HuH-7 (cell line): ENCODE results near the gene SCGB3A2.

ENCODE experiments used
- DNase-seq: peaks from one replicate; pipeline ENCODE4 v3.0.0; 2011; ENCODE audit warnings: low spot score

The SCGB3A2 gene, protein sequence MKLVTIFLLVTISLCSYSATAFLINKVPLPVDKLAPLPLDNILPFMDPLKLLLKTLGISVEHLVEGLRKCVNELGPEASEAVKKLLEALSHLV

GRCh38 chr5:147878066-147878759, at the start of gene SCGB3A2:
Gene SCGB3A2, plus strand, starts transcription at chr5:147878711. Its CDS starts 93 bp downstream, at chr5:147878804.
- DNase-seq, result no peak

DNA sequence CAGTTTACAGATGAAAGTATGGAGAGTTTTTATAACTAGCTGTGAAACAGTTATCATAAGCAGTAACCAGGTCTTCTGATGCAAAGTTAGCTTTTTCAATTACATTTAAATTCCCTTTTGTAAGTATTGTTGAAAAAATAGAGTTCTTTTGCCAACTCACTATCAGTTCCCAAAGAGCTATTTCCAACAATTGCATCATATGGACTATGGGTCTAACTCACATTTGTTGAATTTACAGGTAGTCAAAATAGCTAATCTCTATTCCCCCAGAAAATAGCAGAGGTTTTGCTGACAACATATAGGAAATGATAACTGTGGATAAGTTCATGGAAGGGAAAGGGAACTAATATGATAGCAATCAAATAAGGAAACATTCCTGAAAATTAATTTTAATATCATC, 48.5 kb upstream of the SCGB3A2 start:
- no peak for DNase-seq

DNA sequence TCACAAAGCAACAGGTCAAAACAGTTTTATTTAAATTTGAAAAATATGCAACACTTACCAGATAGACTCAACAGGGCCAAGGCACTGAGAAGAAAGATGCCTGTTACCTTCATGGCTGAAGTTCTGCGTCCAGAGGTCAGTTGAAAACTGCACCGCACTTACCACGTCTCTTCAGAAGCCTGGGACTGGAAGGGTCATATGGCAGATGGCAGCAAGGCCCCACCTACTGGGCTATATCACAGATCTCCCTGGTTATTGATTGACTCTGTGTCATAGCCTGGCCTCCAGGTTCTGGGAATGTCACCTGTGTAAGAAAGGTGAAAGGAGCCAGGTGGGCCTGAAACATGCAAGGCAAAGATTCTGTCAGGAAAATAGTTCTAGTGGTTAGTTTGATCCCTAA, 47.0 kb upstream of the SCGB3A2 start, which contains the start of gene SPINK1:
Gene SPINK1, minus strand, starts transcription at position 207 of the 400 bp plus-strand sequence. Its CDS starts 94 bp downstream, at position 113.
- DNase-seq, result peak; percentile 8

DNA sequence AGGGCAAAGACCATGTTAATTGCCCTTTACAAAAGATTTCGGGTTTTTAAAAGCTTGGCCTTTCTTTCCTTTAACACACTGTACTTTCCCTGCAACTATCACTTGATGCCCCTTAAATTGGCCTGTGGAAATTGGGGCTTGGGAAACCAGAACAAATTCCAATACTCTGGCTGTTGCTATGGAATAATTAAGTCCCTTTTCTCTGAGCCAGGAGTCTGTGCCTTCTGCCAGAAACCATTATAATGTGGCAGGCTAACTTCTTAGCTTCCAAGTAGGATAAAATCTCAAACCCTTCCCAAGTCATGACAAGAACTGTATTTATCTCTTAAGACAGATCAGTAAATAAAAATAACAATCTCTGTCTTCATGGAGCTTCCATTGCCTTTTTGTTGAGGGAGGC, 46.0 kb upstream of the SCGB3A2 start:
- DNase-seq, result no peak

GRCh38 chr5:147835386-147835798, 43.1 kb upstream of the SCGB3A2 start:
- DNase-seq, result peak; percentile 8

GRCh38 chr5:147836439-147836838, 42.1 kb upstream of the SCGB3A2 start:
- no peak for DNase-seq

DNA sequence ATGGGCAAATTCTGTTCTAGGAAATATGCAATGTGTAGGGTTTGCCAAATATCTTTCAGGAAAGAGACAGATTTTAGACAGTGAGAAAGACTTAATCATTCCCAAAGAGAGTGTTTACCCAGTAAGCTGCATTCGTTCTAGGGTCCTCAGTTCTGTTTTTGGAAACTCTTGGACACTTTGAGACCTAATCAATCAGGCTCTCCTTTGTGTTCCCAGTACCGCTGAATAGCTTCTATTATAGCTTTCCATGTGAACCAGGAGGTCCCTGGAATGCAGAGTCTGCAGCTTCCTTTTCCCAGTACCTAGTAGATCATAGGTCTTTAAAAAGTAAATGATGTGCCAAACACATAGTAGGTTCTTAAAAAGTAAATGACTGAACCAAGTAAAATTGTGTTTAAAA, 35.6 kb upstream of the SCGB3A2 start:
- DNase-seq, result no peak

DNA sequence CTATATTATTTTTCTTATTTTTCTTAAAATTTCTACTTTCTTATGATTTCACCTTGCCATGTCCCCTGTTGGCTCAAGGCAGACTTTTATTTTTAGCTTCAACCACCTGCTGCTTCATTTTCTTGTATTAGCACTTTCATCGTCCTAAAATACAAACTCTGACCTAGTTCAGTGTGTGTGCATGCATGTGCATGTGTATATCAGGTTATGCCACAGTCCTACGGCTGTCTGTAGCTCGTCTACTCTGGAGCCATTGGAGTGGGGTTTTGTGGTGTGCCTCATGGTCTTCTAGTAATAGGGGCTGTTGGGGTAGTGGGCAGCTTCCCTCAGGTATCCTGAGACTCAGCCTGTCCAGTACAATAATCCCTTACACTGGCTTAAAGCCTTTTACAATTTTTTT, 33.7 kb upstream of the SCGB3A2 start:
- DNase-seq, result no peak

DNA sequence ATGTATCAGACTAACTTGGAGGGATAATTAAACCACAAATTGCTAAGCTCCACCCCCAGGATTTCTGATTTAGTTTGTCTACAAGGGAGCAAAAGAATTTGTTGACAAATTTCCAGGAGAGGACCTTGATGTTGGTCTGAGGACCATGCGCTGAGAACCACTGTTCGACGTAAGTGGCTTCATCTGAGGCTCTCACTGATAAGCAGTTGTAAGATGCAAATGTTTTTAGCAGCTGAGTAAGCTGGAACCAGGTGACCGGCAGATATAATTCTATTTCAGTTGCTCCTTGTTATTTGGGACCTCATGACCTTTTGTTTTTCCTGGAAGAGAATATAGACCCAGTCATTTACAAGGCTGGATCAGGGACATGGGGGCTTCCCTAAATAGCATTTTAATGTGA, 32.9 kb upstream of the SCGB3A2 start:
- DNase-seq, result no peak

DNA sequence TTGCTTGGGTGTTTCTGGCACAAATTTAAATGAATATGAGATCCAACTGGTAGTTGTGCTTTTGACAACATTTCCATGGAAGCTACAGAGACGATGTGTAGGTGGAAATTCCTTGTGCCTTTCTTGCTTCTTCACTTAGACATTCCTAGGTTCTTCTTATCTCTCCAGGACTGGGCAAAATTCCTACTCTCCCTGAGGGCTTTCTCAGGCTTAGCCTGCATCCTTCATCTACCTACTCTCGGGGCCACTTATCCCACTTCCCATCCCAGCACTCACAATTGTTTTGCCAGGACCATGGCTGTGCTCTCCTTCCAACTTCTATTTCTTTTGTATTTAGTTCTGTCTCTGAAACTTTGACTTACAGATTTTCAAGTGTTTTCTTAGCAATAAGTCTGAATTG, 29.3 kb upstream of the SCGB3A2 start:
- no peak for DNase-seq

- no peak for DNase-seq
Measured at GRCh38 chr5:147851578-147851977, 26.9 kb upstream of the SCGB3A2 start.

DNA sequence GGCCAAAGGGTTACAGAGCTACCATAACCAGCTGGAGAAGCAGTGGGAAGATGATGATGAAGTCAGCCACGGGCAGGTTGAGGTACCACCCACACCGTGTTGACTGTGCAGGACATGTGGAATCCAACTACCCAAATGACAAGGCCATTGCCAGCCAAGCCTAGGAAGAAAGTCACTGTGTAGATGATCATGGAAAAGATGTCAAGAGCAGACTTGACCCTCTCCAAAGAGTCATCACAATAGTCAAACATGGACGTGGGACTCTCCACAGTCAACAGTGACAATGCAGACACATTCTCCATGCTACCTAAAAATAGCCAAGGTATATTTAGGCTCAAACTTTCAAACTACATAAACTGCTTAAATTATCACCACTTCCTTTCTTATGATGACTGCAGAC, 26.1 kb upstream of the SCGB3A2 start:
- DNase-seq, result no peak

DNA sequence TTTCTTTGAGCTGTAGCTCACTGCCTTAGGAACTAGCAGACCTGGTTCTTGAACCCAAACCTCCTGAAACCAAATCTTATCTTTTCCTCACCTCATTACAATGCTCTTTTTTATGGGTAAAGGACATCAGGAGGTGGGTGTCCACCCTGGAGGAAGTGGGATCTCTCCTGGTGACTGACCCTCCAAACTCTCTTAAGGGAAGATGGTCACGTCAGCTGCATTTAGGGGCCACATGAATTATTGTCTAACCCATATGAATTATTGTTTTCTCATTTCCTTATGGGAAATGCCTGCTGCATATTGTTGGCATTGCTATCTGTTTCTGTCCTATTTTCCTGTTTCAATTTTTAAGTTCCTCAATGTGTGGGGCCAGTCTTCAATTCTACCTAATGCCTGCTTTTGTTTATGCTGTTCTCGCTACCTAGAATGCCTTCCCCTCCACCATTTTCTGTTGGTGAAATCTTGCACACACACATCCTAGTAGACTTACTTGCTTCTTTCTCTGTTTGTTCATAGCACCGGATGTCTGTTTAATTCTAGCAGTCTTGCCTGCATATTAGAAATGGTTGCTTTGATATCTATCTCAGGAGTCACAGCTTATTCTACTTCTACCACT, 25.0 kb upstream of the SCGB3A2 start:
- DNase-seq, result no peak

GRCh38 chr5:147854331-147854730, 24.2 kb upstream of the SCGB3A2 start:
- DNase-seq, result no peak

DNA sequence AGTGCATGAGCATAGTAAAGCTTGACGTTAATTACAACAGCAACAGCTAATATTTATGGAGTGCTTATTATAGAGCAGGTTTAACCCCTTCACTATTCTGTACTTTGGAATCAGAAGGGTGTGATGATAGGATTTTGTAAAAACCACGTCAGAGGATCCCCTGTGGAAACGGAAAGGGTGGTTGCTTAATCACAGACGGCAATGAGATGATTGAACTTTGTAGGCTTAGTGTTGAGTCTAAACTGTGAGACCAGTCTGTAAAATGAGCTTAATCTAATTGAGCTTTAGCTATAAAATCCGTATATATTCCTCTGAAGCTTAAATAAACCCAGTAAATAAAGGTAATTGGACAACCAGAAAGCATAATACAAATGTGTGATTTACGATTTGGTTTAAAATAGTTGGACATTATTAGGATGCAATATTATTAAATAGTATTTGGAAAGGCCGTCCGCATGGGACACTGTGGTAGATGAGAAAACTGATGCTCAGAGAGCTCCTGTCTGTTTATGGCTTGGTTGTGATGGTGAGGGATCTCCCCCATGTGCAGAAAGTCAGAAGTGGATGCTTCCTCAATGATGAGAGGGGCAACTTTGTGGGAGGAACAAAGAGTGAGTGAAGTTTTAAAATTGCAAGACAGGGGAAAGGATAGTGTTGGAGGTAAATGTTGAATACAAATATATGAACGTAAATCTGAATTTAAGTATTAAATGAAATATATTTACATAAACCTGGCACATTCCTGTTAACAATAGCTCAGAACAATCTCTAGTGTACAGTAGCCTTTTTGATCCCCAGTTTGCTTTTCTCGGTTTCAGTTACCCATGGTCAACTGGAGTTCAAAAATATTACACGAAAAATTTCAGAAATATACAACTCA, 23.4 kb upstream of the SCGB3A2 start:
- no peak for DNase-seq

- no peak for DNase-seq
Measured at GRCh38 chr5:147855774-147856069, 22.8 kb upstream of the SCGB3A2 start.

GRCh38 chr5:147856801-147857200, 21.7 kb upstream of the SCGB3A2 start:
- no peak for DNase-seq

DNA sequence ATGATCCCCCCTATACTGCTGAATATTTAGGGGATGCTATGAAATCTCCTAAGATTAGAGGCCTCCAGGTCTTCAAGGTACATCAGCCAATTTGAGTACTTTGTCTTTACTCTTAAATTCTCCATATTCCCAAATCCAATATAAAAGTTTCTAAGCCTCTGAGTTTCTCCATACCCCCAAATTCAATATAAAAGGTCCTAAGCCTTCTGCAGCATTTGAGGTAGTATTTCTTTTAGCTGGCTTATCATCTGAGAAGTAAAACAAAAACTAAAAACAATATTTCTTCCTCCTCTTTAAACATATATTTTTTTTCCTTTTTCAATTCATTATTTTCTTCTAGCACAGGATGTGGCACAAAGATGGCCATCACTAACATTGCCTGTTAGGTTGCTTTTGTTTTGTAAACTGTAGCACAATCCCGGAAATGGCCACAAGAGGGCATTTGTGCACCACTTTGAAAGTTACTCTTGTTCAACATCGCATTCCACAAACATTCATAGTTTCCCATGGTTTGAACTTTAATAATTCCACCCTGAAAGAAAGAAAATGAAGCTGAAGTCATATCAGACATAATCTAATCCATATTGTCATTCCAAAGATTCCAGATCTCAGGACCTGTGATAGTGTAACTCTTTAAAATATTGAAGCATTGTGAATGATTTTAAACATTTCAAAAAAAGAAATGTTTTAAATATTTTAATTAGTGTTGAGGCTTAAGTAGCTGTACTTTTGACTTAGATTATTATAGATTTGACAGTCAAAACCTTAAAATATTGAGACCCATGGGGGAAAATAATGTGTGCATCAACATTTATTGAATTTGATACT, 21.0 kb upstream of the SCGB3A2 start:
- no peak for DNase-seq

DNA sequence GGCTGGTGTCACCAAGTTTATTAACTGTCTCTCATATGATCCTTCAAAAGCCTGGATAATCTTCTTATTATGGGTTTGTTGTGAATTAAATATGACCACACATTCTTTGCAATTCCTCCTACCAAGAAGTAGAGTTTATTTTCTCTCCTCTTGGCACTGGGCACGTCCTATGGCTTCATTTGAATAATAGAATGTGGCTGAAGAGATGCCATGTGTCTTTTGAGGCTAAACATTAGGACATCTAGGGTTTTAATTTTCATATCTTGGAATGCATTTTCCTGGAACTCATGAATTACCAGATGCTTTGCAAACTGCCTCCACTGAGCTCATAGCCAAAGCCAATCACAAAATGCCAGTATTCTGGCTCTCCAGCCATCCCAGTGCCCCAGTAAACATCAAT, 19.9 kb upstream of the SCGB3A2 start:
- DNase-seq, result no peak

GRCh38 chr5:147859962-147860640, 18.4 kb upstream of the SCGB3A2 start:
- DNase-seq, result no peak

DNA sequence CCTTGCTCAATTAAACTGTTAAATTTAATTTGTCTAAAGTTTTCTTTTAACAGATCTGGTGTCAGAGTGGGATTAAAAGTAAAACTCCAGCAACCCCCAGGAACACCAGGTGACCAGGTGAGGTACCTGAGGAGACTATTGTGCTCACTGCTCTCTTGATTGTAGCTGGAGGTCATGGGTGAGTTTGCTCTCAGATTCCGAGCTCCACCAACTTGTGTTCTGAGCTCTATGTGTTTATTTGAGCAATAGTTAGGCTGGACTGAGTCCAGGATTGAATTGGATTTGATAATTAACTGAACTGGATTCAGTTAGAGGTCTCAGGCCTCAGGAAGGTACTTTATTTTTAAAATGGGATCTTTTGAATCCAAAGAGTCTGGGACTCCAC, 17.9 kb upstream of the SCGB3A2 start:
- no peak for DNase-seq
